ENCODE data around the gene NR2F1.

NR2F1 gene

DNA sequence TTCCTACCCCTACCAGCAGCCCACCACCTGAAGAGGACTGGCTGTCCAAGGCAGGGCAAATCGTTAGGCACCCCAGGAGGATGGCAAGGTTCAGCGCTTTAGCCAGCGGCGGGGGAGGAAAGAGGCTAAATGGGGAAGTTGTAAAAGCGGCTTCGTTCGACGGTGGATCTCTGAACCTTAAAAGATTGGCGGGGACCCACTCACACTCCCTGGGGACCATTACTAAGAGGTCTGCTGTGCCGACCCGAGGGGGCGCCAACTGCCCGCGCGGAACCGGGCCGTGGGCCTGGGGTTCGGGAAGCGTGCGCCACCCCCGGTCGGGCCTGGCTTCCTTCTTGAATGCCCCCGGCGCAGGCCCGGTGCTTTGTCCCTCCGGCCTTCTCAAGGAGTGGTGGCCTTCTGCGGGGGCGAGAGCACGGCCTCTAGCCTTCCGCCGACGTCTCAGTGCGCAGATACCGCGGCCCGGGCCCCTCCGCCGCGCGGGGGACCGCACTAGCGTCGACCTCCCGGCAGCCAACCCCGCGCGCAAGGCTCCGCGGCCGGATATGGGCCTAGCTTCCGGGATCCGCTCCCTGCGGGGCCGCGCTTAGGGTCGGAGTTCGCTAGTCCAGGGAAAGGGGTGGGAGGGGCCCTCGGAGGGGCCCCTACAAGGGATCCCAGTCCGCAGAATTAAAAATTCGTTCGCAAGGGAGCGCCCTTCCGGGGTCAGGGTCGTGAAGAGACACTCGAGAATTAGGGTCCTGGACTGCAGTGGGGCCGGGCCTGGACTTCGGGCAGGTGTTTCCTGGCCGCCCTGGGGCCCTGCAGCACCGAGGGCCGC lies 12.5 kb upstream of the NR2F1 start:
- no peak overlapping the region for H3K4me3 ChIP-seq (ENCODE audit: low read length)
- TF ChIP-seq, protein P1, sequence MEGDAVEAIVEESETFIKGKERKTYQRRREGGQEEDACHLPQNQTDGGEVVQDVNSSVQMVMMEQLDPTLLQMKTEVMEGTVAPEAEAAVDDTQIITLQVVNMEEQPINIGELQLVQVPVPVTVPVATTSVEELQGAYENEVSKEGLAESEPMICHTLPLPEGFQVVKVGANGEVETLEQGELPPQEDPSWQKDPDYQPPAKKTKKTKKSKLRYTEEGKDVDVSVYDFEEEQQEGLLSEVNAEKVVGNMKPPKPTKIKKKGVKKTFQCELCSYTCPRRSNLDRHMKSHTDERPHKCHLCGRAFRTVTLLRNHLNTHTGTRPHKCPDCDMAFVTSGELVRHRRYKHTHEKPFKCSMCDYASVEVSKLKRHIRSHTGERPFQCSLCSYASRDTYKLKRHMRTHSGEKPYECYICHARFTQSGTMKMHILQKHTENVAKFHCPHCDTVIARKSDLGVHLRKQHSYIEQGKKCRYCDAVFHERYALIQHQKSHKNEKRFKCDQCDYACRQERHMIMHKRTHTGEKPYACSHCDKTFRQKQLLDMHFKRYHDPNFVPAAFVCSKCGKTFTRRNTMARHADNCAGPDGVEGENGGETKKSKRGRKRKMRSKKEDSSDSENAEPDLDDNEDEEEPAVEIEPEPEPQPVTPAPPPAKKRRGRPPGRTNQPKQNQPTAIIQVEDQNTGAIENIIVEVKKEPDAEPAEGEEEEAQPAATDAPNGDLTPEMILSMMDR (conservative IDR thresholded peaks at IDR 0.05; ENCODE audit: low read depth, low read length) = no peak
- no peak for DNase-seq (ENCODE audit: low read depth)

DNA sequence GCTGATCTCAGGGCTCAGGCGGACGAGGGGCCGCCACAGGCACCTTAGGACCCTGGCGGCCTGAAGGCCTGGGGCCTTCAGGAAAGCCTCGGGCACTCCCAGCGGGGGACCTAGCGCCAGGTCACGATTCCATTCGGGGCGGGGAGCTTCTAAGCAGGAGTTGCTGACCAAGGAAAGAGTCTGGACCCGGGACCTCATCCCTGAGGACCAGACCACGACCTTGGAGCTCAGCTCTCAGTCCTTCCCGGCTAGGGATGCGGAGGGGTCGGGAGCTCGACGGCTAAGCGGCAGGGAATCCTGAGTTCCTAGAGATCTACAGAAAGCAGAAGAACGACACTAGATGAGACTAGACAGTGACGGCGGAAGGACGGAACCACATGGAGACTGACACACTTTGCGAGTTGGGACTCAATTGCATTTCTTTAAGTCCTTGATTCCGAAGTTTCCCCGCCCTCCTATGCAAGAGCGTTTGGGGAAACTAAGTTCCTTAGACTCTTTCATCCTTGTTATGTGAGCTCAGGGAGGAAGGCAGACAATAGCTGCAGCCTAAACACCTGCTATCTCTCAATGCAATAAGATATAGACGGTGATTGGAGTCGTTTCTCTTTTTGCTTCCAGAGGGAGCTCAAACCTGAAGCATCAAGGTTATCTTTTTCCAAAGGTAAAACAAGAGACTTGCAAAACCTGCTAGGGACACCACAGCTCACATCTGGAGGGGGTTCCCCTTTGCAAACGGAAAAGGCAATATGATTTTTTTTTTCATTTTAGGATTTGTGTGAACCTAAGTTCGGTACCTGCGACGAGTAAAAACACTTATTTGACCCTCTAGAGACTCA lies 11.7 kb upstream of the NR2F1 start:
- TF ChIP-seq, protein P1 (conservative IDR thresholded peaks at IDR 0.05; ENCODE audit: low read depth, low read length) = no peak
- DNase-seq (ENCODE audit: low read depth) = no peak
- peak overlapping the region; percentile 55 for H3K4me3 ChIP-seq (ENCODE audit: low read length)

DNA sequence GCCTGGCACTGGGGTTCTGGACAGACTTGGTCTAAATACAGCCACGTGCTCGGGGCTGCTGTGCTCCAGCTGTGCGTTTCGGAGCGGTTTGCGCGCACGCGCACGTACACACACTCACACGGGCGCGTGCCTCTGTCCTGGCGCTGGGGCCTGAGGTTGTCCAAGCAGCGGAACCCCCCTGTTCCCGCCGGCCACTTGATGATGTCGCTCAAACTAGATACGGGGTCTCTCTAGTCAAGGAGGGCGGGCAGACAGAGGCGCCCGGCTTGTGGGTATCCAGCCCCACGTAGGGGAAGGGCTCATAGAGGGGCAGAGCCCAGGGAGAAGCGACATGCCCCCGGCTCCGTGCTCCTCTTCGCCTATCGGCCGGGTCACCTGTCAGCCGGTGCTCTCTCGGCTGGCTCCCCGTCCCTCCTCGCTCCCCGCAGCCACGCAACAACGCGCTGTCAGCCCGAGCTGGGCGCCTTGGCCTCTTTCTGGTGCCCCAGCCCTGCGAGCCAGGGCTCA lies 10.9 kb upstream of the NR2F1 start:
- TF ChIP-seq, protein P1 (conservative IDR thresholded peaks at IDR 0.05; ENCODE audit: low read depth, low read length) = no peak
- peak overlapping the region; percentile 55 for H3K4me3 ChIP-seq (ENCODE audit: low read length)
- no peak for DNase-seq (ENCODE audit: low read depth)

DNA sequence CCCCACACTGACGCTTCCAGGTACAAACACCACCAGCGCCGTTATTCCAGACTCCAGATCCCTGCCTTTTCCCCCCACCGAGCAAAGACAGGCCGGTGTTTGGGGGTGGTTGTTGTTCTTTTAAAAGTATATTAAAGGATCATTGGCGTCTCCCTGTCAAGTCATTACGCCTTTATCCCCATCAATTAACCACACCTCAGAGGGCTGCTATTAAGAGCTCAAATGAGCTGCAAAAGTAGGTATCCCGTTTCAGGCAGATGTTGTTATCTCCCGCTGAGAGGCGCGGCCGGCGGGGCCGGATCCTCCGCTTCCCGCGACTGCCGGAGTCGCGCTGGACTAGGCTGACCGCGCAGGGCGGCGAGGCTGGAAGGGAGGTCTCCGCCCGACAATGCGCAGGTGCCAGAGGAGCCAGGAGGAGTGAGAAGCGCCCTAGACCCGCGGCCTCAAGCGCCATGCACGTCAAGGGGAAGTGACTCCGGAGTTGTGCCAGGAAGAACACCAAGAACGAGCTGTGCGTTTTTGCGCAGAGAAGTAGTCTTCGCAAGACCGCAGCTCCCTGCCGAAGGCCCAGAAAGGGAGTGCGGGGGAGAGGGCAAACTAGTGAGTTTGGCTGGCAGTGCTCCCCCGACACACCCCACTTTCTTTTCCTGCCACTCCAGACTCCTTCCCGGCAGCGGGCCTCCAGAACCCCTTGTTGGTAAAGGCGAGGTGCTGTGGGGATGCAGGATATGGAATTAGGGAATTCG lies 10.2 kb upstream of the NR2F1 start:
- DNase-seq (ENCODE audit: low read depth) = no peak
- TF ChIP-seq, protein P1 (conservative IDR thresholded peaks at IDR 0.05; ENCODE audit: low read depth, low read length) = no peak
- peak overlapping the region; percentile 55 for H3K4me3 ChIP-seq (ENCODE audit: low read length)

DNA sequence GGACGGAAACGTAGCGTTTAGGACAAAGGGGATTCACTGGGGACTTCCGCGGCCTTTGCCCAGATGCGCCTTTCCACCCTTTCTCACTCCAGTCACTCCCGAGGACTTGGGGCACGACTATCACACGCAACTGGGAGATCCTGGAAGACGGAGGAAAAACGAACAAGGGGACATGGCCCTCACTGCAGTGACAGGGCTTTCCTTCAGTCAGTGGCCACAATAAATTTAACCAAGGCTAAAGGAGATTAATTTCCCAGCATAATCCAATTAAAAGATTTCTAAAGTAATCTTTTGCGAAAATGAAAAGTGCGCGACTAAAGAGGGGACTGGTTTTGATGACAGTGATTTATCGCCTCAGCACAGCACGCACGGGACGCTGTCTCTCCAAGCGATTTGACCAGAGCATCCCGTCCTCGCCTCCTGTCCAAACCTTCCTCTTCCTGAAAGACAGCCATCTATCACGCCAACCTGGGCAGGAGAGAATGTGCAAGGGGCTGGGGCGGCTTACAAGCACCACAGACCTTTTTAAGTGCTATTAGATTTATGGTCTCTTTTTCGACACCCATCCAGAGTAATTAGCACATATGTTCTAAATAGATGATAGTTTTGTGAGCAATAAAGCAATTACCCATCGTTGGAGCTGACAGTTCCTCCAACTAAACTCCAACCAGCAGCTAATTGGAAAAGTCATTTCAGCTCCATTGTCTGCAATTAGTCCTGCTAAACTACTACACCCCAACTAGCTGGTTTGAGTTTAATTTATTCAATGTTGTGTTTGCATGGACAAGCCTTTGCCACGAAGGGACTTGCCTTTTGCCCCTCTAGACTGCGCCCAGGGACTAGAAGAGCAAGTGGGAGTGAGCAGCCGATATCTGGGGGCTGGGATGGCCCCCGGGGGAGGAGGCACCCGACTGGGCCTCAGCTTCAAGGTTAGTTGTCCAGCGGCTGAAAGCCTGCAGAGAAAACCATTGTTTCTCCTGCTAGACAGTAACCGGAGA lies 9.4 kb upstream of the NR2F1 start:
- peak overlapping the region; percentile 55 for H3K4me3 ChIP-seq (ENCODE audit: low read length)
- TF ChIP-seq, protein P1 (conservative IDR thresholded peaks at IDR 0.05; ENCODE audit: low read depth, low read length) = no peak
- no peak for DNase-seq (ENCODE audit: low read depth)

All from retinal pigment epithelial cell (primary cell).